A549 treated with AZD2906 at 1 μM for 4 hours (cell line): Measurements from ENCODE around the gene ARHGEF37. TPM values are rescaled to one million over a fixed set of nuclear protein-coding genes. Genes with fewer than 3 reads are reported as not detected.

Source experiments
- total RNA-seq: library from RNA; stranded (reverse); fragments of 200-300 nt; extraction: Qiagen RNA extraction; gene quantifications from 5 replicates; pipeline ENCODE4 v1.2.3, GENCODE V29; 2022

The ARHGEF37 gene
- 2.4 to 2.8 TPM (median 2.6 TPM) in 5 replicates for total RNA-seq

GRCh38 chr5:149581192-149581861, at the start of gene ARHGEF37:
TSS of gene ARHGEF37 (plus strand) at chr5:149581498. CDS start at chr5:149597770, 16,272 bp downstream.

GRCh38 chr5:149551227-149552037, 29.9 kb upstream of the ARHGEF37 start, which contains the start of gene CSNK1A1:
TSS of gene CSNK1A1 (minus strand) at chr5:149551439. CDS start at chr5:149550964, 475 bp downstream.

Other genes with a start within 250 kb of the ARHGEF37 start
- gene GRPEL2, start 236.0 kb upstream of the ARHGEF37 start, total RNA-seq: 6.6 to 10.8 TPM (median 7.3 TPM) in 5 replicates
- gene PCYOX1L, start 223.5 kb upstream of the ARHGEF37 start, total RNA-seq: 2.2 to 3.0 TPM (median 2.9 TPM) in 5 replicates
- gene IL17B, start 202.2 kb upstream of the ARHGEF37 start, total RNA-seq: 0.09 to 0.17 TPM in 2 of 5 replicates, not detected in the others
- gene CSNK1A1, start 30.1 kb upstream of the ARHGEF37 start, total RNA-seq: 128 to 152 TPM (median 146 TPM) in 5 replicates
- gene PPARGC1B, start 148.8 kb downstream of the ARHGEF37 start, total RNA-seq: 6.1 to 7.7 TPM (median 6.7 TPM) in 5 replicates